Measurements from ENCODE around the gene NADK.
A peak's percentile ranks its signal among the peaks of the same experiment; 100 is the strongest.

Gene NADK

GRCh38 chr1:1777950-1778662, at the start of gene NADK:
Gene NADK (minus strand): TSS chr1:1778470. CDS start chr1:1765406, 13,064 bp downstream.
- Histone ChIP-seq H3K4me3 (ENCODE audit: low read length in 2 of 2) (peak within 1 kb of the TSS; percentile 77 to 85), H3K9me3 (ENCODE audit: control insufficient read depth in 2 of 2, low read length in 2 of 2) (no peaks in the 10 kb centered on the region), H3K36me3 (ENCODE audit: control insufficient read depth in 2 of 2, insufficient read depth in 2 of 2, low read length in 2 of 2) (no peaks in the 10 kb centered on the region), H3K27ac (ENCODE audit: low read length) (peak within 1 kb of the TSS; percentile 70), H3K9ac (ENCODE audit: low read length in 2 of 2) (peak within 1 kb of the TSS; percentile 74 to 86), H3K4me1 (ENCODE audit: control insufficient read depth, insufficient read depth, low read length) (peaks cover 48% of the 10 kb centered on the region), H3K27me3 (ENCODE audit: control insufficient read depth in 1 of 2, insufficient read depth in 2 of 2, low read length in 2 of 2) (no peaks in the 10 kb centered on the region)

- Histone ChIP-seq H3K36me3 (ENCODE audit: control insufficient read depth in 2 of 2, insufficient read depth in 2 of 2, low read length in 2 of 2) (peaks cover 6 to 11% of the 10 kb centered on the region in 2 donors), H3K9ac (ENCODE audit: low read length in 2 of 2) (no peak overlapping the region), H3K4me1 (ENCODE audit: control insufficient read depth, insufficient read depth, low read length) (no peaks in the 10 kb centered on the region), H3K27ac (ENCODE audit: low read length) (no peak overlapping the region), H3K9me3 (ENCODE audit: control insufficient read depth in 2 of 2, low read length in 2 of 2) (no peaks in the 10 kb centered on the region), H3K27me3 (ENCODE audit: control insufficient read depth in 1 of 2, insufficient read depth in 2 of 2, low read length in 2 of 2) (no peaks in the 10 kb centered on the region), H3K4me3 (ENCODE audit: low read length in 2 of 2) (no peak overlapping the region)
Observed at GRCh38 chr1:1827089-1827848, 49.0 kb upstream of the NADK start.

- Histone ChIP-seq H3K27me3 (ENCODE audit: control insufficient read depth in 1 of 2, insufficient read depth in 2 of 2, low read length in 2 of 2) (no peaks in the 10 kb centered on the region), H3K27ac (ENCODE audit: low read length) (no peak overlapping the region), H3K9me3 (ENCODE audit: control insufficient read depth in 2 of 2, low read length in 2 of 2) (no peaks in the 10 kb centered on the region), H3K36me3 (ENCODE audit: control insufficient read depth in 2 of 2, insufficient read depth in 2 of 2, low read length in 2 of 2) (peaks cover 8 to 11% of the 10 kb centered on the region in 2 donors), H3K9ac (ENCODE audit: low read length in 2 of 2) (no peak overlapping the region), H3K4me1 (ENCODE audit: control insufficient read depth, insufficient read depth, low read length) (no peaks in the 10 kb centered on the region), H3K4me3 (ENCODE audit: low read length in 2 of 2) (no peak overlapping the region)
Observed at GRCh38 chr1:1826356-1827088, 48.3 kb upstream of the NADK start.

GRCh38 chr1:1825217-1825616, 46.9 kb upstream of the NADK start:
- Histone ChIP-seq H3K4me1 (ENCODE audit: control insufficient read depth, insufficient read depth, low read length) (no peaks in the 10 kb centered on the region), H3K27ac (ENCODE audit: low read length) (no peak overlapping the region), H3K9ac (ENCODE audit: low read length in 2 of 2) (no peak overlapping the region), H3K27me3 (ENCODE audit: control insufficient read depth in 1 of 2, insufficient read depth in 2 of 2, low read length in 2 of 2) (no peaks in the 10 kb centered on the region), H3K9me3 (ENCODE audit: control insufficient read depth in 2 of 2, low read length in 2 of 2) (no peaks in the 10 kb centered on the region), H3K36me3 (ENCODE audit: control insufficient read depth in 2 of 2, insufficient read depth in 2 of 2, low read length in 2 of 2) (peaks cover 8 to 16% of the 10 kb centered on the region in 2 donors), H3K4me3 (ENCODE audit: low read length in 2 of 2) (no peak overlapping the region)

- Histone ChIP-seq H3K4me3 (ENCODE audit: low read length in 2 of 2) (no peak overlapping the region), H3K36me3 (ENCODE audit: control insufficient read depth in 2 of 2, insufficient read depth in 2 of 2, low read length in 2 of 2) (peaks cover 26 to 28% of the 10 kb centered on the region in 2 donors), H3K27ac (ENCODE audit: low read length) (no peak overlapping the region)
Observed at GRCh38 chr1:1819762-1820161, 41.5 kb upstream of the NADK start.

GRCh38 chr1:1817221-1817620, 39.0 kb upstream of the NADK start:
- Histone ChIP-seq H3K9me3 (ENCODE audit: control insufficient read depth in 2 of 2, low read length in 2 of 2) (no peaks in the 10 kb centered on the region), H3K4me3 (ENCODE audit: low read length in 2 of 2) (no peak overlapping the region), H3K9ac (ENCODE audit: low read length in 2 of 2) (no peak overlapping the region), H3K36me3 (ENCODE audit: control insufficient read depth in 2 of 2, insufficient read depth in 2 of 2, low read length in 2 of 2) (peaks cover 35 to 36% of the 10 kb centered on the region in 2 donors), H3K27ac (ENCODE audit: low read length) (no peak overlapping the region), H3K4me1 (ENCODE audit: control insufficient read depth, insufficient read depth, low read length) (no peaks in the 10 kb centered on the region), H3K27me3 (ENCODE audit: control insufficient read depth in 1 of 2, insufficient read depth in 2 of 2, low read length in 2 of 2) (no peaks in the 10 kb centered on the region)

More at GRCh38 chr1:1819762-1820161, 41.5 kb upstream of the NADK start:
- no peak overlapping the region for H3K9ac ChIP-seq (ENCODE audit: low read length in 2 of 2)
- no peaks in the 10 kb centered on the region for H3K27me3 ChIP-seq (ENCODE audit: control insufficient read depth in 1 of 2, insufficient read depth in 2 of 2, low read length in 2 of 2)
- no peaks in the 10 kb centered on the region for H3K4me1 ChIP-seq (ENCODE audit: control insufficient read depth, insufficient read depth, low read length)
- no peaks in the 10 kb centered on the region for H3K9me3 ChIP-seq (ENCODE audit: control insufficient read depth in 2 of 2, low read length in 2 of 2)

GRCh38 chr1:1815606-1816281, 37.5 kb upstream of the NADK start:
- Histone ChIP-seq H3K27ac (ENCODE audit: low read length) (no peak overlapping the region), H3K9me3 (ENCODE audit: control insufficient read depth in 2 of 2, low read length in 2 of 2) (no peaks in the 10 kb centered on the region), H3K4me1 (ENCODE audit: control insufficient read depth, insufficient read depth, low read length) (no peaks in the 10 kb centered on the region), H3K27me3 (ENCODE audit: control insufficient read depth in 1 of 2, insufficient read depth in 2 of 2, low read length in 2 of 2) (no peaks in the 10 kb centered on the region), H3K36me3 (ENCODE audit: control insufficient read depth in 2 of 2, insufficient read depth in 2 of 2, low read length in 2 of 2) (peaks cover 34 to 35% of the 10 kb centered on the region in 2 donors), H3K4me3 (ENCODE audit: low read length in 2 of 2) (no peak overlapping the region), H3K9ac (ENCODE audit: low read length in 2 of 2) (no peak overlapping the region)

- H3K27ac ChIP-seq (ENCODE audit: low read length), result no peak overlapping the region
- H3K4me3 ChIP-seq (ENCODE audit: low read length in 2 of 2), result no peak overlapping the region
- no peaks in the 10 kb centered on the region for H3K9me3 ChIP-seq (ENCODE audit: control insufficient read depth in 2 of 2, low read length in 2 of 2)
- H3K36me3 ChIP-seq (ENCODE audit: control insufficient read depth in 2 of 2, insufficient read depth in 2 of 2, low read length in 2 of 2), result peaks cover 27 to 33% of the 10 kb centered on the region in 2 donors
- H3K27me3 ChIP-seq (ENCODE audit: control insufficient read depth in 1 of 2, insufficient read depth in 2 of 2, low read length in 2 of 2), result no peaks in the 10 kb centered on the region
- no peaks in the 10 kb centered on the region for H3K4me1 ChIP-seq (ENCODE audit: control insufficient read depth, insufficient read depth, low read length)
- H3K9ac ChIP-seq (ENCODE audit: low read length in 2 of 2), result peak overlapping the region in 1 of 2 donors; percentile 9
Observed at GRCh38 chr1:1809489-1809888, 31.2 kb upstream of the NADK start.

- Histone ChIP-seq H3K9ac (ENCODE audit: low read length in 2 of 2) (no peak overlapping the region), H3K4me1 (ENCODE audit: control insufficient read depth, insufficient read depth, low read length) (no peaks in the 10 kb centered on the region), H3K9me3 (ENCODE audit: control insufficient read depth in 2 of 2, low read length in 2 of 2) (no peaks in the 10 kb centered on the region), H3K4me3 (ENCODE audit: low read length in 2 of 2) (no peak overlapping the region), H3K27me3 (ENCODE audit: control insufficient read depth in 1 of 2, insufficient read depth in 2 of 2, low read length in 2 of 2) (no peaks in the 10 kb centered on the region), H3K27ac (ENCODE audit: low read length) (no peak overlapping the region), H3K36me3 (ENCODE audit: control insufficient read depth in 2 of 2, insufficient read depth in 2 of 2, low read length in 2 of 2) (peaks cover 25 to 29% of the 10 kb centered on the region in 2 donors)
Observed at GRCh38 chr1:1808206-1808605, 29.9 kb upstream of the NADK start.

GRCh38 chr1:1806890-1807289, 28.6 kb upstream of the NADK start:
- Histone ChIP-seq H3K4me3 (ENCODE audit: low read length in 2 of 2) (no peak overlapping the region), H3K27ac (ENCODE audit: low read length) (no peak overlapping the region), H3K36me3 (ENCODE audit: control insufficient read depth in 2 of 2, insufficient read depth in 2 of 2, low read length in 2 of 2) (peaks cover 23 to 24% of the 10 kb centered on the region in 2 donors), H3K9me3 (ENCODE audit: control insufficient read depth in 2 of 2, low read length in 2 of 2) (no peaks in the 10 kb centered on the region), H3K9ac (ENCODE audit: low read length in 2 of 2) (no peak overlapping the region), H3K4me1 (ENCODE audit: control insufficient read depth, insufficient read depth, low read length) (no peaks in the 10 kb centered on the region), H3K27me3 (ENCODE audit: control insufficient read depth in 1 of 2, insufficient read depth in 2 of 2, low read length in 2 of 2) (no peaks in the 10 kb centered on the region)
